ENCODE data around the gene FAM131B. TPM values are rescaled to one million over a fixed set of nuclear protein-coding genes. Genes with fewer than 3 reads are reported as not detected.

Gene FAM131B
- total and polyA plus RNA-seq, 9 donors: 0.29 to 0.99 (median 0.79) TPM

GRCh38 chr7:143373255-143373794, 10.8 kb upstream of the FAM131B start:
- TF ChIP-seq, protein P1, sequence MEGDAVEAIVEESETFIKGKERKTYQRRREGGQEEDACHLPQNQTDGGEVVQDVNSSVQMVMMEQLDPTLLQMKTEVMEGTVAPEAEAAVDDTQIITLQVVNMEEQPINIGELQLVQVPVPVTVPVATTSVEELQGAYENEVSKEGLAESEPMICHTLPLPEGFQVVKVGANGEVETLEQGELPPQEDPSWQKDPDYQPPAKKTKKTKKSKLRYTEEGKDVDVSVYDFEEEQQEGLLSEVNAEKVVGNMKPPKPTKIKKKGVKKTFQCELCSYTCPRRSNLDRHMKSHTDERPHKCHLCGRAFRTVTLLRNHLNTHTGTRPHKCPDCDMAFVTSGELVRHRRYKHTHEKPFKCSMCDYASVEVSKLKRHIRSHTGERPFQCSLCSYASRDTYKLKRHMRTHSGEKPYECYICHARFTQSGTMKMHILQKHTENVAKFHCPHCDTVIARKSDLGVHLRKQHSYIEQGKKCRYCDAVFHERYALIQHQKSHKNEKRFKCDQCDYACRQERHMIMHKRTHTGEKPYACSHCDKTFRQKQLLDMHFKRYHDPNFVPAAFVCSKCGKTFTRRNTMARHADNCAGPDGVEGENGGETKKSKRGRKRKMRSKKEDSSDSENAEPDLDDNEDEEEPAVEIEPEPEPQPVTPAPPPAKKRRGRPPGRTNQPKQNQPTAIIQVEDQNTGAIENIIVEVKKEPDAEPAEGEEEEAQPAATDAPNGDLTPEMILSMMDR (IDR thresholded peaks at IDR 0.05): no peak
- no peak for TF ChIP-seq EP300 (IDR thresholded peaks at IDR 0.05)
- WGBS, 3 donors: 79 to 89% (median 83%) methylated on average over 4 of the region's 4 CpGs
- intact Hi-C loops (cut with DNase I): no loop called here
- DNase-seq: no peak
- Histone ChIP-seq H3K27ac (no peak overlapping the region), H3K4me3 (no peak overlapping the region), H3K27me3 (no peaks in the 10 kb centered on the region), H3K36me3 (no peaks in the 10 kb centered on the region), H3K9me3 (no peaks in the 10 kb centered on the region), H3K4me1 (ENCODE audit: insufficient read depth) (no peaks in the 10 kb centered on the region)

DNA sequence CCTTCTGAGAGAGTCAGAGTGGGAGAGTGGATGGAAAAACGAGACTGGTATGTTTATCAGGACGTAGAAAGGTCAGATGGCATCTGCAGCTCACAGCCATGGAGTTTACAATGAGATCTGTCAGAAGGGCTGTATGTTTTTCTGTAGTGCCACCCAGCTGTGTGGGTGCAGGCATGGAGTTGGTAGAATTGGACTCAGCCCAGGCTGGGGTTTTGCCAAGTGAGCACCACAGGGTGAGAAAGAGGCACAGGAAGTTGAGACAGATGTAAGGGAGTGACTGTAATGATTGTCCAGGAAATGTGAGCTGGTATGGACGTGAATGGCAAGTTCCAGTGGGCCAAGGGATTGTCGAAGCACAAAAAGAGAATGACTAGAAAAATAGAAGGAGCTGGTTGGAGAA, 9.6 kb upstream of the FAM131B start:
- H3K27me3 ChIP-seq: no peaks in the 10 kb centered on the region
- H3K36me3 ChIP-seq: no peaks in the 10 kb centered on the region
- no peaks in the 10 kb centered on the region for H3K9me3 ChIP-seq
- H3K4me1 ChIP-seq (ENCODE audit: insufficient read depth): no peaks in the 10 kb centered on the region
- no peak for DNase-seq
- no peak overlapping the region for H3K4me3 ChIP-seq
- intact Hi-C loops (cut with DNase I): no loop called here
- 62 to 65% (median 63%) methylated on average over 4 of the region's 4 CpGs for WGBS, 3 donors
- TF ChIP-seq, protein P1 (IDR thresholded peaks at IDR 0.05): no peak
- TF ChIP-seq EP300 (IDR thresholded peaks at IDR 0.05) (no peak), POLR2A (IDR thresholded peaks at IDR 0.05) (no peak)
- no peak overlapping the region for H3K27ac ChIP-seq

- DNase-seq: no peak
- Histone ChIP-seq H3K27me3 (no peaks in the 10 kb centered on the region), H3K9me3 (no peaks in the 10 kb centered on the region), H3K27ac (no peak overlapping the region), H3K4me1 (ENCODE audit: insufficient read depth) (no peaks in the 10 kb centered on the region), H3K36me3 (no peaks in the 10 kb centered on the region), H3K4me3 (no peak overlapping the region)
- intact Hi-C loops (cut with DNase I): no loop called here
- WGBS, 3 donors: 78 to 81% (median 78%) methylated on average over 12 of the region's 12 CpGs
- TF ChIP-seq POLR2A (IDR thresholded peaks at IDR 0.05): no peak
- TF ChIP-seq, protein P1 (IDR thresholded peaks at IDR 0.05): no peak
- TF ChIP-seq EP300 (IDR thresholded peaks at IDR 0.05): no peak
Measured at GRCh38 chr7:143369678-143370651, 7.5 kb upstream of the FAM131B start.

- H3K4me1 ChIP-seq (ENCODE audit: insufficient read depth): no peaks in the 10 kb centered on the region
- no peaks in the 10 kb centered on the region for H3K36me3 ChIP-seq
- no peak overlapping the region for H3K4me3 ChIP-seq
- WGBS, 3 donors: 87 to 100% (median 95%) methylated on average over 1 of the region's 1 CpG
- no peak overlapping the region for H3K27ac ChIP-seq
- no peaks in the 10 kb centered on the region for H3K9me3 ChIP-seq
- no peak for DNase-seq
- H3K27me3 ChIP-seq: no peaks in the 10 kb centered on the region
- TF ChIP-seq EP300 (IDR thresholded peaks at IDR 0.05) (no peak), POLR2A (IDR thresholded peaks at IDR 0.05) (no peak)
- TF ChIP-seq, protein P1 (IDR thresholded peaks at IDR 0.05): no peak
- intact Hi-C loops (cut with DNase I): no loop called here
Measured at GRCh38 chr7:143368387-143368786, 5.9 kb upstream of the FAM131B start.

All from ovary (tissue), 9 donors.